Measurements from ENCODE around the gene SRGN. TPM values are rescaled to one million over a fixed set of nuclear protein-coding genes. Genes with fewer than 3 reads are reported as not detected.
A peak's percentile ranks its signal among the peaks of the same experiment; 100 is the strongest.

Gene SRGN
- total RNA-seq, 4 donors from 2014 or later, result 90.0 to 313 (median 105) TPM

DNA sequence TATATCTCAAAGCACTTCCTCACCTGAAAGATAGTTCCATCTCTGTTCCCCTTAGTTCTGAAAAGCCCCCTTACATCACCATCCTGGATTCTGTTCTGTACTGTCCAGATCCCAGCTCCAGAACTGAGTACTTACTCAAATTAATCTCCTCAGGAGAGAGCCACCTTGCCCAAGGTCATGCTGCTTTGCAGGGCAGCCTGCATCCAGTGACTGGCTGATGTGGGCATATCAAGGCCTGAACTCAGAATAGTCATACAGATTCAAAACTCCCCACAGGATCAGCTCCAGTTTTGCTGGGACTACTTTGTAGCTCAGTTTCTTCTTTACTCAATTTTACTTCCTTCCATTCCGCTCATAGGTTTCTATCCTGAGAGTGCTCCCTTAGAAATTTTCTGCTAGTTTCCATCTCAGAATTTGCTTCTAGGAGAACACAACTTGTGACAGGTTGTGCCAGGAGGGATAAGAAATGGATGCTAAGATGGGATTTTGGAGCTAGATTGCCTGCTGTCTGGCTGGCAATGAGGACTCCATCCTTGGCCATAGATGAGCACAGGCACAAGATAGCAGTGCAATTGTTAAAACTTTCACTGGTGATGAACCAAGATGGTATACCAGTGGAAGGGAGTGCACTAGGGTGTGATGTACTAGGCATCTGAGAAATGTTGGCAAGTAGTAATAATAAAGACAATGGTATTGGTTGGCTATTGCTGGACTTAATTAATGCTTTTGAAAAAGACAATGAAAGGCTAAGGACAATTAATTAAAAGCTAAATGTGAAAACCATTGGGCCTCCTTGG, 17.3 kb downstream of the SRGN start:
- no peak for TF ChIP-seq POLR2A (IDR thresholded peaks at IDR 0.05)
- TF ChIP-seq, protein P1, sequence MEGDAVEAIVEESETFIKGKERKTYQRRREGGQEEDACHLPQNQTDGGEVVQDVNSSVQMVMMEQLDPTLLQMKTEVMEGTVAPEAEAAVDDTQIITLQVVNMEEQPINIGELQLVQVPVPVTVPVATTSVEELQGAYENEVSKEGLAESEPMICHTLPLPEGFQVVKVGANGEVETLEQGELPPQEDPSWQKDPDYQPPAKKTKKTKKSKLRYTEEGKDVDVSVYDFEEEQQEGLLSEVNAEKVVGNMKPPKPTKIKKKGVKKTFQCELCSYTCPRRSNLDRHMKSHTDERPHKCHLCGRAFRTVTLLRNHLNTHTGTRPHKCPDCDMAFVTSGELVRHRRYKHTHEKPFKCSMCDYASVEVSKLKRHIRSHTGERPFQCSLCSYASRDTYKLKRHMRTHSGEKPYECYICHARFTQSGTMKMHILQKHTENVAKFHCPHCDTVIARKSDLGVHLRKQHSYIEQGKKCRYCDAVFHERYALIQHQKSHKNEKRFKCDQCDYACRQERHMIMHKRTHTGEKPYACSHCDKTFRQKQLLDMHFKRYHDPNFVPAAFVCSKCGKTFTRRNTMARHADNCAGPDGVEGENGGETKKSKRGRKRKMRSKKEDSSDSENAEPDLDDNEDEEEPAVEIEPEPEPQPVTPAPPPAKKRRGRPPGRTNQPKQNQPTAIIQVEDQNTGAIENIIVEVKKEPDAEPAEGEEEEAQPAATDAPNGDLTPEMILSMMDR (IDR thresholded peaks at IDR 0.05), result no peak
- peak in 1 of 2 donors; percentile 75 for TF ChIP-seq EP300 (IDR thresholded peaks at IDR 0.05)
- H3K4me1 ChIP-seq, result no peaks in the 10 kb centered on the region
- H3K36me3 ChIP-seq, result peaks cover 0 to 14% (median 0%) of the 10 kb centered on the region in 3 donors
- H3K27ac ChIP-seq, result no peak overlapping the region
- no peak overlapping the region for H3K4me3 ChIP-seq
- WGBS, 2 donors, result 97 to 100% methylated on average over 1 of the region's 1 CpG
- no peak for DNase-seq (ENCODE audit: low spot score in 2 of 2)
- no peaks in the 10 kb centered on the region for H3K27me3 ChIP-seq
- H3K9me3 ChIP-seq, result no peaks in the 10 kb centered on the region

DNA sequence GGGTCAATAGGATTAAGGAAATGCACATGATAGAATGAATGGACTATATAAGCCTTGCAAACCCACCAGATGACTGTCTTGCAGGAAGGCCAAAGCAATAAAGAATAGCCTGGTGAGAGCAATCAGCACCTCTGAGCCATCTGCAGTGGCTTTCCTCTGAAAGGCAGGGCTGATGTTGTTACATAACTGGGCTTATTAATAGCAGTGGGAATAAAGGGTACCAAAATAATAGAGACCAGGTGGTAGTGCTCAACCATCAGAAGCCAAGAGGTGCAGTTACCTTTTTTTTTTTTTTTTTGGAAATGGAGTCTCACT, 19.2 kb downstream of the SRGN start:
- H3K36me3 ChIP-seq, result peaks cover 0 to 14% (median 0%) of the 10 kb centered on the region in 3 donors
- no peak overlapping the region for H3K4me3 ChIP-seq
- TF ChIP-seq EP300 (IDR thresholded peaks at IDR 0.05) (no peak), POLR2A (IDR thresholded peaks at IDR 0.05) (no peak)
- TF ChIP-seq, protein P1 (IDR thresholded peaks at IDR 0.05), result no peak
- H3K9me3 ChIP-seq, result no peaks in the 10 kb centered on the region
- DNase-seq (ENCODE audit: low spot score in 2 of 2), result no peak
- H3K27ac ChIP-seq, result no peak overlapping the region
- no peaks in the 10 kb centered on the region for H3K4me1 ChIP-seq
- H3K27me3 ChIP-seq, result no peaks in the 10 kb centered on the region

GRCh38 chr10:69107699-69108098, 19.8 kb downstream of the SRGN start:
- TF ChIP-seq POLR2A (IDR thresholded peaks at IDR 0.05) (no peak), EP300 (IDR thresholded peaks at IDR 0.05) (no peak)
- TF ChIP-seq, protein P1 (IDR thresholded peaks at IDR 0.05), result no peak
- Histone ChIP-seq H3K4me1 (no peaks in the 10 kb centered on the region), H3K27me3 (no peaks in the 10 kb centered on the region), H3K36me3 (peaks cover 0 to 14% (median 0%) of the 10 kb centered on the region in 3 donors), H3K27ac (no peak overlapping the region), H3K9me3 (no peaks in the 10 kb centered on the region), H3K4me3 (no peak overlapping the region)
- 96 to 100% methylated on average over 2 of the region's 2 CpGs for WGBS, 2 donors
- no peak for DNase-seq (ENCODE audit: low spot score in 2 of 2)

GRCh38 chr10:69119896-69120295, 32.0 kb downstream of the SRGN start:
- no peak for DNase-seq (ENCODE audit: low spot score in 2 of 2)
- Histone ChIP-seq H3K36me3 (no peaks in the 10 kb centered on the region), H3K27me3 (no peaks in the 10 kb centered on the region), H3K4me3 (no peak overlapping the region), H3K9me3 (no peaks in the 10 kb centered on the region), H3K4me1 (peaks cover 0 to 7% (median 5%) of the 10 kb centered on the region in 4 donors), H3K27ac (no peak overlapping the region)
- TF ChIP-seq, protein P1 (IDR thresholded peaks at IDR 0.05), result no peak
- TF ChIP-seq POLR2A (IDR thresholded peaks at IDR 0.05) (no peak), EP300 (IDR thresholded peaks at IDR 0.05) (no peak)
- WGBS, 2 donors, result 63 to 80% methylated on average over 1 of the region's 1 CpG

DNA sequence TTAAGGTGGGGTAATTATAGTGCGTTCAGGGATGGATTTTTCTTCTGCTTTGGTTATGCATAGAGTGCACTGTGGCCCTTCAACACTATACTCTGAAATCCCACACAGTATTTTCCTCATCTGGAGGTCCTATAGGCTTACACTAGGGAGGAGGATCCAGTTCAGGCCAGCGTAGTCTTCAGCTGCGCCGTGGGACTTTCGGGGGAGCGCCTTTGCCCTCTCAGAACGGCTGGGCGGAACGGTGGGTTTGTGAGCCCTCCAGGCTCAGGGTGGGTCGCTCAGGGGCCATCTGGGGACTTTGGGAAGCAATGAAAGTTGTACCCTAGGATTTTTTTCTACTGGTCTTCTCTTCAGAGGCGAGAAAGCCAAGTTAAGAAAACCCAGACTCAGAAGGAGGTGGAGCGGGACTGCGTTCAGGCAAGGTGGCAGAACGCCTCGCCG, 35.4 kb downstream of the SRGN start:
- no peaks in the 10 kb centered on the region for H3K27me3 ChIP-seq
- 0 to 1% methylated on average over 16 of the region's 16 CpGs for WGBS, 2 donors
- TF ChIP-seq EP300 (IDR thresholded peaks at IDR 0.05), result no peak
- no peak for TF ChIP-seq POLR2A (IDR thresholded peaks at IDR 0.05)
- TF ChIP-seq, protein P1 (IDR thresholded peaks at IDR 0.05), result no peak
- H3K36me3 ChIP-seq, result no peaks in the 10 kb centered on the region
- DNase-seq (ENCODE audit: low spot score in 2 of 2), result peak in 1 of 2 donors; percentile 31
- H3K9me3 ChIP-seq, result no peaks in the 10 kb centered on the region
- peak overlapping the region; percentile 97 to 100 (median 98) for H3K27ac ChIP-seq
- H3K4me3 ChIP-seq, result peak overlapping the region; percentile 70 to 100 (median 96)
- H3K4me1 ChIP-seq, result peaks cover 0 to 27% (median 16%) of the 10 kb centered on the region in 4 donors

Measured in tibial nerve (tissue), 4 donors.